ENCODE results near the gene GALNTL6. TPM values are rescaled to one million over a fixed set of nuclear protein-coding genes. Genes with fewer than 3 reads are reported as not detected.

GALNTL6 gene
- total RNA-seq, 1 experiment from 2014 or later = not detected

DNA sequence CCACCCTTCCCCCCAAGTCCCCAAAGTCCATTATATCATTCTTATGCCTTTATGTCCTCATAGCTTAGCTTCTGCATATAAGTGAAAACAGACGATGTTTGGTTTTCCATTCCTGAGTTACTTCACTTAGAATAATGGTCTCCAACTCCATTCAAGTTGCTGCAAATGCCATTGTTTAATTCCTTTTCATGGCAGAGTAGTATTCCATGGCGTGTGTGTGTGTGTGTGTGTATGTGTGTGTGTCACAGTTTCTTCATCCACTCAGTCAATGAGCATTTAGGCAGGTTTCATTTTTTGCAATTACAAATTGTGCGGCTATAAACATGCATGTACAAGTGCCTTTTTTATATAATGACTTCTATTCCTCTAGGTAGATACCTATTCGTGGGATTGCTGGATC lies 1248.0 kb downstream of the GALNTL6 start:
- Histone ChIP-seq H4K8ac (replicated peaks; ENCODE audit: insufficient read length, low read depth, low read length) (no peak overlapping the region), H3K4me1 (ENCODE audit: insufficient read depth, low read length) (no peaks in the 10 kb centered on the region), H3K9me3 (ENCODE audit: control insufficient read depth, low read depth, low read length) (no peaks in the 10 kb centered on the region), H3T11ph (ENCODE audit: low read length) (no peak overlapping the region), H2BK15ac (ENCODE audit: low read depth, low read length) (no peak overlapping the region), H3K79me1 (ENCODE audit: insufficient read depth, low read depth, low read length, poor library complexity, severe bottlenecking) (no peaks in the 10 kb centered on the region), H2BK20ac (ENCODE audit: low read depth, low read length, poor library complexity, severe bottlenecking) (no peak overlapping the region), H3K27me3 (ENCODE audit: insufficient read depth, low read length) (no peaks in the 10 kb centered on the region), H2BK12ac (ENCODE audit: insufficient read length, low read depth, low read length) (no peak overlapping the region), H3K14ac (ENCODE audit: insufficient read depth, low read length) (no peak overlapping the region), H3K9ac (ENCODE audit: extremely low read depth, insufficient read length, low read length) (no peak overlapping the region), H3K79me2 (ENCODE audit: insufficient read depth, low read length) (no peaks in the 10 kb centered on the region), H3K56ac (ENCODE audit: insufficient read length, low read depth, low read length) (no peak overlapping the region), H3K4me2 (ENCODE audit: insufficient read depth, insufficient read length, low read length) (no peak overlapping the region), H4K91ac (ENCODE audit: insufficient read length, low read depth, low read length) (no peak overlapping the region), H4K20me1 (ENCODE audit: control insufficient read depth, insufficient read depth, insufficient read length) (no peaks in the 10 kb centered on the region), H4K5ac (ENCODE audit: insufficient read length, low read depth, low read length) (no peak overlapping the region), H2BK120ac (ENCODE audit: low read depth, low read length, poor library complexity, severe bottlenecking) (no peak overlapping the region), H2BK5ac (ENCODE audit: insufficient read length, low read length) (no peak overlapping the region), H3K4ac (ENCODE audit: low read depth, low read length) (no peak overlapping the region), H3K18ac (ENCODE audit: insufficient read length, low read depth, low read length) (no peak overlapping the region), H2AFZ (ENCODE audit: low read length) (no peak overlapping the region), H3K23me2 (ENCODE audit: insufficient read length, low read depth, low read length, poor library complexity, severe bottlenecking) (no peaks in the 10 kb centered on the region), H3K23ac (ENCODE audit: insufficient read length, low read depth, low read length) (no peak overlapping the region), H2AK5ac (ENCODE audit: insufficient read length, low read length) (no peak overlapping the region), H3K27ac (ENCODE audit: insufficient read length, low read depth, low read length) (no peak overlapping the region)
- Mint-ChIP-seq H3K27ac (no peak overlapping the region), H3K9me3 (peaks cover 35 to 40% of the 10 kb centered on the region in 2 experiments), H3K4me3 (no peak overlapping the region), H3K27me3 (ENCODE audit: low read depth) (no peaks in the 10 kb centered on the region), H3K36me3 (ENCODE audit: insufficient read depth in 1 of 3, low read depth in 3 of 3) (peaks cover 30 to 45% (median 30%) of the 10 kb centered on the region in 3 experiments), H3K4me1 (peaks cover 36% of the 10 kb centered on the region in 2 experiments)
- no CpG with 5 or more reads among the region's 4 CpGs for WGBS (ENCODE audit: extremely low coverage, insufficient read length, low lambda C conversion rate)
- no peak for DNase-seq
- TF ChIP-seq, protein P1, sequence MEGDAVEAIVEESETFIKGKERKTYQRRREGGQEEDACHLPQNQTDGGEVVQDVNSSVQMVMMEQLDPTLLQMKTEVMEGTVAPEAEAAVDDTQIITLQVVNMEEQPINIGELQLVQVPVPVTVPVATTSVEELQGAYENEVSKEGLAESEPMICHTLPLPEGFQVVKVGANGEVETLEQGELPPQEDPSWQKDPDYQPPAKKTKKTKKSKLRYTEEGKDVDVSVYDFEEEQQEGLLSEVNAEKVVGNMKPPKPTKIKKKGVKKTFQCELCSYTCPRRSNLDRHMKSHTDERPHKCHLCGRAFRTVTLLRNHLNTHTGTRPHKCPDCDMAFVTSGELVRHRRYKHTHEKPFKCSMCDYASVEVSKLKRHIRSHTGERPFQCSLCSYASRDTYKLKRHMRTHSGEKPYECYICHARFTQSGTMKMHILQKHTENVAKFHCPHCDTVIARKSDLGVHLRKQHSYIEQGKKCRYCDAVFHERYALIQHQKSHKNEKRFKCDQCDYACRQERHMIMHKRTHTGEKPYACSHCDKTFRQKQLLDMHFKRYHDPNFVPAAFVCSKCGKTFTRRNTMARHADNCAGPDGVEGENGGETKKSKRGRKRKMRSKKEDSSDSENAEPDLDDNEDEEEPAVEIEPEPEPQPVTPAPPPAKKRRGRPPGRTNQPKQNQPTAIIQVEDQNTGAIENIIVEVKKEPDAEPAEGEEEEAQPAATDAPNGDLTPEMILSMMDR (conservative IDR thresholded peaks at IDR 0.05) = no peak
